ENCODE measurements around the gene CADM1.

The CADM1 gene

DNA sequence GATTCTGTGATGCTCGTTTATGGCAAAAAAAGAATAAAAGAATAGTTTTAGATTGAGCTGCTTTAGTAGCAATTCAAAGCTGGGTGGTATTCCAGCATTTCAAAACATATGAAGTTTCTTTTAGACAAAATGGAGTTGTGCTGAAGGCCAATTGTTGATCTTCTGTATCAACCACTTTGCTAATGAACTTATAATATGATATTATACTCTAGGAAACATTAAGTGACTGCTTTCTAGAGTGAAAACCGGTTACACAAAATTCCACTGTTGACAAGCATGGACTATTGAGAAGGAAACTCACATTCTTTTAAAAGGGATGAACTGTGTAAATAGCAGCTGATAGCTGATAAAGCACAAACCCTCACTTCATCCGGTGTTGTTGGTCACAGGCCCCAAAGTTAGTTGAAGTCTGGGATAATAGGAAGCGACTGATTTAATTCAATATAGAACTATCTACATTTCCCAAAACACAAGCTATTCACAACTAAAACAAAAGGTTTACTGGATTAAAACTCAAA is 255.1 kb downstream of the CADM1 start:
- no peak for TF ChIP-seq POLR2A (IDR thresholded peaks at IDR 0.05; ENCODE audit: low read depth, low read length)
- DNase-seq (ENCODE audit: insufficient read length, low spot score) (no peak), FAIRE-seq (no peak)

DNA sequence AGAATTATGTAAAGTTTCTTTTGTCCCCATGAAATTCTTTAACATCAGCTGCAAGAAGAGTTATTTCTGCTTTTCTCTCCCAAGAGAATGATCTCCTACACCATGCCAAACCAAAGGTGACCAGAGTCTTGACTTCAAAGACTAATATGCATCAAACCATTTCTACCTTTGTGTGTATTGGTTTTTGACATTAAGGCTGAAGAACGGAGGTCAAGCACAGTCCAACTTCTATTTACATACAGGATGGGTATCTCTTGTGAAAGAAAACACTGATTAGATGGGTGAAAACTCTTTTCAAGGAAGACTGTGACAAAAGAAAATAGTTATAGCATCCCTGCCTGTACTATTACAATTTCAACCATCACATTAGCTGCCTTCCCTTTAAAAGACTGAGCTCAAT is 256.3 kb downstream of the CADM1 start:
- DNase-seq (ENCODE audit: insufficient read length, low spot score) = no peak
- no peak for TF ChIP-seq POLR2A (IDR thresholded peaks at IDR 0.05; ENCODE audit: low read depth, low read length)
- FAIRE-seq = no peak

DNA sequence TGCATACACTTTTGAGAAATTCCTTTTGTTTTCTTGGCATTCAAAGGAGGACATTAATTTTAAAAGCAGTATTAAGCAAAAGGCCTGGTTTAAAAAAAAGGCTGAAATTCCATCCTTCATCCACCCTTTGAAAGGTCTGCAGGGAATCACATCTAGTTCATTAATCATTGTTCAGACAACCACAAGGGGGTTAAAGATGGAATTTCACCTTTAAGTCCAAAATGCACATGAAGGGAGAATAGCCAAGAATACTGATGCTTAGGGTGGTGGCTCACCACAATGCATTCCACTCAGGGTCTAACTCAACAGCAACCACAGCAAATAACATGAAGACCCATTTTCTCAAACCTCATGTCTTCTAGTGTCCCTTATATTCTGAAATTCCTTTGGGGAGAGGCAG is 256.9 kb downstream of the CADM1 start:
- no peak for DNase-seq (ENCODE audit: insufficient read length, low spot score)
- TF ChIP-seq POLR2A (IDR thresholded peaks at IDR 0.05; ENCODE audit: low read depth, low read length) = no peak
- FAIRE-seq = no peak

DNA sequence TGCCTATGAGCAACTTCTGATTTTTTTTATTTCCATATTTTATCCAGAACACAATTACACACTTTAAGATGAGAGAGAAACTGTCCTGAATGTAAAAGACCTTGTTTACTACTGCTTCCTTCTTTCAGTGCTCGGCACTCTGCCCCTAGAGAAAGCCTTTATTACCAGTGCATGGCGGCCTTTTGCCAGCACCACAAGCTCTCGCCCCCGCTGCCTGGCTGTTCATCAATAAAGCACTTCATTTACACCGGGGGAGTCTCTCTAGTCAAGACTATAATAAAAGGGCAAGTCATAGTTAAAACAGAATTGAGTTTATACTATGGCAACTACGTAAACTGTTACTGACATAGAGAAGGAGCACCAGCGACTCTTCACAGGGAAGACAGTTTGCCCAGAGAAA is 259.5 kb downstream of the CADM1 start:
- DNase-seq (ENCODE audit: insufficient read length, low spot score) (no peak), FAIRE-seq (no peak)
- TF ChIP-seq POLR2A (IDR thresholded peaks at IDR 0.05; ENCODE audit: low read depth, low read length) = no peak

DNA sequence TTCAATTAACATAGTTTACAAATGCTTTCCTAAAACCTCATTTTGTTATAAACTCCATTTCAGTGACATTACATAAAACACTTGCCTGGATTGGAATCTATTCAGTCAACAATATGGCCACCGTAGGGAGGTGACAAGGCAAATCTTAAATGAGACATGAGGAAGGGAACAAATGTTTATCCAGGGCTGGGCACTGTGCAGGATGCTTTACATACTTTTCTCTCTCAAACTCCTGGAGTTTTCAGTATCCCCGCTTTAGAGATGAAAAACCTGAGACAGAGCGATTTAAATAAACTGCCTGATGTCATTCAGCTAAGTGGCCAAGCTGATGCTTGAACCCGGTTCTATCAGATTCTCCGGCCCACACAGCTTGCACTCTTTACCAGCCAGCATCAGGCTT is 259.9 kb downstream of the CADM1 start:
- no peak for TF ChIP-seq POLR2A (IDR thresholded peaks at IDR 0.05; ENCODE audit: low read depth, low read length)
- no peak for FAIRE-seq
- no peak for DNase-seq (ENCODE audit: insufficient read length, low spot score)

DNA sequence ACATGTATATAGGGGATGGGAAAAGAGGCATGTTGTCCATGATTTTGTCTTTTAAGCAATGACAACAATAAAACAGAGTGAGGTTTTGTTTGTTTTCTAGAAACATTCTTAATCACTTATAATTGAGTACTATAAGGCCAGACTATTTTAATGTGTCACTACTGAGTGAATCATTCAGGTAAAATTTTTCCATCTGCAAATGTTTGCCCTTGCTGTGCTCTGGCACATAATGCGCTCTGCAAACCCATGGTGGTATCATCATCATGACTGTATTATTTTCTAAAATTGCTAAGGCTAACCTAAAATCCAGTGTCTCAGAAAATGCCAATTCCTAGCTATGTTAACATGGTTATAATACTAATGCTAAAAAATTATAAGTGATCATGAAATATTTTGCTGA is 261.2 kb downstream of the CADM1 start:
- no peak for TF ChIP-seq POLR2A (IDR thresholded peaks at IDR 0.05; ENCODE audit: low read depth, low read length)
- DNase-seq (ENCODE audit: insufficient read length, low spot score) = no peak
- no peak for FAIRE-seq

DNA sequence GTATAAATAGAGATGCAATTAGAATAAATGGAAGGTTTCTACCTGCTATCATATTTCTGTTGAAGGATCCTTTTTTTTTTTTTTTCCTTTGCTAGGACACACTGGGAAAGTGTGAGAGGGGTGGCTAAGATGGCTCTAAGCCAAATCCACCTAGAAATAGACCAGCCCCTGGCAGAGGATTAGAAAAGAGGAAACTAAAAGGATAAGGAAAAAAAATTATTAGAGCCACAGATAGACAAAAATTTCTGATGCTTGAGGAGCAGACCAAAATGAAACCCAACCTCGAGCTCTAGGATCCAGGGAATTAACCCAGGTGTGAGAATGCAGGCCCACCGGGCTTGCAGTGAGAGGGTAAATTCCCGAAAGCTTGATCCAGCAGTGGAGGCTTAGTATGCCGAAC is 262.3 kb downstream of the CADM1 start:
- no peak for FAIRE-seq
- no peak for DNase-seq (ENCODE audit: insufficient read length, low spot score)
- TF ChIP-seq POLR2A (IDR thresholded peaks at IDR 0.05; ENCODE audit: low read depth, low read length) = no peak

DNA sequence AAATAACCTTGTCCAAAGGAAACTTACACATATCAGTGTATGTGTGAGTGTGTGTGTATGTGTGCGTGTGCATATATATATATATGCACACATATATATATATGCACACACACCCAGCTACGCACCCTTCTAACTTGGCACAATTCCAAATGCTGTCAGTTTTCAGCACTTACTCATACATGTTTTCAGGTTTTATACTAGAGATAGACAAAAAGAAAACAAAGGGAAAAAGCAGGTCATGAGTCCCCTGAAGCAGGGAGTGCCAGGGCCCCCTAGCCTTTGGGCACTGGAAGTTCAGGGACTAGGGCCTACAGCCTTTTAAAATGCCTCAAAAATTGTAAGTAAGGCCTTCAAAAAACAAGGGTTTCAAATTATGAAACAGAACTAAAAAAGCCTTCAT is 265.4 kb downstream of the CADM1 start:
- TF ChIP-seq POLR2A (IDR thresholded peaks at IDR 0.05; ENCODE audit: low read depth, low read length) = no peak
- DNase-seq (ENCODE audit: insufficient read length, low spot score) = no peak
- FAIRE-seq = no peak

DNA sequence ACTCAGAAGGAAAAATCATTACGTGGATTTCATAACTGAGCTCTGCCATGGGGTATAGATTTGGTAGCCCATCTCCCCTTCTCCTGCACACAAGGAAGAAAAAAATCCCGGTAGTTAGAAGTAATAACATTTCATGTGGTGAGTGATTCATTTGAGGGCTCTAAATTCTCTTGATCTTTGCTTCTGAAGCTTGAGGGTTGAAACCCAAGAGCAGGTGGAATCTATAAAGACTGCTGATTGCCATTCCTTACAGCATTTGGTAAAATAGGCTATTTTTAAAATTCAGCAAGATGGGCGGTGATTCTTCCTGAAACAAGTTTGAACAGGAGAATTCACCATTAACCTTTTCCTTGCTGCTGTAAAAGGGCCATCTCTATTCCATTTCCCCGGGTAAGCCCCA is 266.1 kb downstream of the CADM1 start:
- no peak for TF ChIP-seq POLR2A (IDR thresholded peaks at IDR 0.05; ENCODE audit: low read depth, low read length)
- FAIRE-seq = no peak
- no peak for DNase-seq (ENCODE audit: insufficient read length, low spot score)

DNA sequence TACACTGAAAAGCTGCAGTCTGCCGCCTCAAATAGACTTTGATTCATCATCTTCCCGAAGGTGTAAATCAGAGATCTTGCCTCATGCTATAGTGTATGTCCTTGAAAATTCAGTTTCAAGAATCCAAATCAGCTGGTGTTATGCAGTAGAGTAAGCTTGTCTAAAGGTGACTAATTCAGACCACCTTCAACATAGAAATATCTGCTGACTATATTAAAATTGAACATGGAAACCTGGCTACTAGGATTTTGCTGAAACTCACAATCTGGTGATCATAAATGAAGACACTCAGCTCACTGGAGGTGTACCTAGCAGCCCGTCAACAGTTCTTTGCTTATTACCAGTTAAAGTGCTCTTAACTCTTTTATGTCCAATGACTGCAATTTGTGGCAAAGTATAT is 266.6 kb downstream of the CADM1 start:
- no peak for TF ChIP-seq POLR2A (IDR thresholded peaks at IDR 0.05; ENCODE audit: low read depth, low read length)
- FAIRE-seq (no peak), DNase-seq (ENCODE audit: insufficient read length, low spot score) (no peak)

DNA sequence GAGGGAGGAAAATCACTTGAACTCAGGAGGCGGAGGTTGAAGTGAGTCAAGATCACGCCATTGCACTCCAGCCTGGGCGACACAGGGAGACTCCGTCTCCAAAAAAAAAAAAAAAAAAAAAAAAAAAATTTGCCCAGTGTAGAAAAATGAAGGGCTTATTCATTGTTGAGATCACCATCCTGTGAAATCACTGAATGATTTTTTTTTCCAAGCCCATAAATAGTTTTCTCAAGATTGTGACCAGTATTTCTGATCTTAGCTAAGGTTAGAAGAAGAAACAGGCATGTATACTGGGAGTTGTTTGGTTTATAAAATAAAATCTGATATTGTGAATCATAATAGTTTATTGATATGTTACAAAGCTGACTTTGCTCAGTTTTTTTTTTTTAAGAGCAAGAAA is 269.4 kb downstream of the CADM1 start:
- no peak for DNase-seq (ENCODE audit: insufficient read length, low spot score)
- no peak for TF ChIP-seq POLR2A (IDR thresholded peaks at IDR 0.05; ENCODE audit: low read depth, low read length)
- FAIRE-seq = no peak

DNA sequence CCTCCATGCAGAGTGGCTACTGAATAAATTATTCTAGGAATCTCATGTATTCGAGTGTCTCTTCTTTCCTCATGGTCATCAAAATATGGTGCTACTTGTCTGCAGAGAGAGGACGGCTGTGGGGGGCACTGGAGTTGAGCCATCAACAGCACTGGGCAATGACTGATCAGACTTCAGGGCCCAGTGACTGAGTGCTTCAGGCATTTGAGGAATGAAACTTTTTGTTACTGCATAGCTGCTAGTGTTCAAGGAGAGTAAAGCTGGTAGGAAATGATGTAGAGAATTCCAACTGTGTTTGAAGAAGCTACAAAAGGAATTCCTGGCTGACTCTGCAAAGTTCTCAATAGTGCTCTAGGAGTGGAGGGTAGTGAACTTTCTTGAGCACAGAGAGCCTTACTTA is 277.7 kb downstream of the CADM1 start:
- peak; percentile 99 for FAIRE-seq
- DNase-seq (ENCODE audit: insufficient read length, low spot score) = peak; percentile 11
- TF ChIP-seq POLR2A (IDR thresholded peaks at IDR 0.05; ENCODE audit: low read depth, low read length) = no peak

DNA sequence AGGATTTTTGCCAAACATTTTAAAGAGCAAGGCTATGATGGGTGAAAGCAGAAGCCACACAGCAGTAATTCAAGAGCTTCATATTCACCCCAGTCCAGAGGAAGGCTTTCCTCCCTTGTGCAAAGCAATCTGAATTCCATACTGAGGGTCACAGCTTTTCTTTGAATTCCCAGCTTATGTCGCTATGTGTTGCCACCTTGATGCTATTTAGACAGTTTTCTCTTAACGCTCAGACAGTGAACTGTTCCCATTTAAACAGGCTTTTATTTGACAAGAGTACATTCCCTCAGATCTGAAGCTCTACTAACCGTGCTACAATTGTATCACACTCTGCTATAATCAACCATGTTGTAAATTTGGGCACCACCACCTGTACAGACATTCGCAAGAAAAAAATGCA is 279.7 kb downstream of the CADM1 start:
- no peak for TF ChIP-seq POLR2A (IDR thresholded peaks at IDR 0.05; ENCODE audit: low read depth, low read length)
- FAIRE-seq (no peak), DNase-seq (ENCODE audit: insufficient read length, low spot score) (no peak)

DNA sequence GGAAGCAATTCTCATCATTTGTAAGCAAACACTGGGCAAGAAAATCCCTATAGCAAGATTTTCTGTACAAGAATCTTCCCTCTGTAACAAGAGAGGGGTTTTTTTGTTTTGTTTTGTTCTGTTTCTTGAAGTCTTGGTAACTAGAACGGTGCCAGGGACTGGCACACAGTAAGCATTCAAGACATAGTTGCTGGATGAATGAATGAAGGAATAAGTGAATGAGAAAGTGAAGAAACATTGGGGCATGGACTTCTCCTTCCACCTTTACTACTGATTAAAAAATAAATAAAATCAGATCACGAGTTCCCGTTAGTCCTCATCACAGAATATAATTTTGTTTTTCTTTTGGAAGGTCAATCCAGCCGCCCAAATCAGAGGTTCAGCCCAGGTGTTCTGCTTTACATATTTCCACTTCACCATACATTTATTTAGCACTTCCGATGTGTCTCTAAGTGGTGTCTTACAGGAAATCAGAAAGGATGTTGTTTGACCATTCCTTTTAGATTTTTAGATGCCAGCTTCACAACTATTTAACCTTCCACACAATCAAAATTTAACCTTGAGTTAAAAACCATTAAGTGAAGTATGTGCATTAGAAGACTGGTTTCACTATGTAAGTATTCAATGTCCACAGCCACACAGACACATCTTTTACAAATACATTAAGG is 281.2 kb downstream of the CADM1 start:
- TF ChIP-seq POLR2A (IDR thresholded peaks at IDR 0.05; ENCODE audit: low read depth, low read length) = no peak

DNA sequence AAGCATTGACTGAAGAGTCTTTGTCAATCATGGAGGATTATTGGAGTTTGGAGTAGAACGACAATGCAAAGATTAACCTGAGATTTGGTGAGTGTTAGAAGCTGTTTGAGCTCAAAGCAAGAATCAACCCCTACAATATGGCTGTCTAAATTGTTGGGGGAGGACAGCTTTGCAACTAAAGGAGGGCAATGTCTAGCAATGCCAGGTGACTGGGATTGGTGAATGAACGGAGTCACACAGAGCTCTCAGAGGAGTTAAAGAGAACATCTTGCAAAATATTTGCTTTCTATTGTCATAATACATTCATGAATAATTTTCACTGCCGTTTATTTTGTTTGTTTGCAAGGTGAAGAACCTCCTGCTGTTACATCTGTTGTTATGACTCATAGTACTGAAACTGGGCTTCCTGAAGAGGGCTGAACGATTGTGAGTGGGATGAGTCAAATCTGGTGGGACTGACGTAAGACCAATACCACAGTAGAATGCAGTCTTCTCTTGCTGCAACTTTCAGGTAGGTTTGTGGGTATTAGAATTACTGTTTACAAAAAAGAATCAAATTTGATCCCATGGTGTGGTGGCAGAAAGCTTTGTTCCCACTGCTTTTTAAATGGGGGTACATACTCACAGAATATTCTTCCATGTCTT is 281.9 kb downstream of the CADM1 start:
- peak; percentile 94 for FAIRE-seq
- DNase-seq (ENCODE audit: insufficient read length, low spot score) = no peak
- TF ChIP-seq POLR2A (IDR thresholded peaks at IDR 0.05; ENCODE audit: low read depth, low read length) = no peak

More for the DNA sequence above, 281.2 kb downstream of the CADM1 start:
- DNase-seq (ENCODE audit: insufficient read length, low spot score) = no peak
- no peak for FAIRE-seq
